MV-4-11 (cell line): Measurements from ENCODE around the gene RPS16.
"Not testable (repeated sequence)": the region's sequence is repeated elsewhere in the genome, so short reads cannot be mapped to it uniquely, and the experiment has no call there.

Experiments used
- DNase-seq: peaks from one replicate; lab custom pipeline; 2025; lab: John Stamatoyannopoulos, UW

The RPS16 gene

DNA sequence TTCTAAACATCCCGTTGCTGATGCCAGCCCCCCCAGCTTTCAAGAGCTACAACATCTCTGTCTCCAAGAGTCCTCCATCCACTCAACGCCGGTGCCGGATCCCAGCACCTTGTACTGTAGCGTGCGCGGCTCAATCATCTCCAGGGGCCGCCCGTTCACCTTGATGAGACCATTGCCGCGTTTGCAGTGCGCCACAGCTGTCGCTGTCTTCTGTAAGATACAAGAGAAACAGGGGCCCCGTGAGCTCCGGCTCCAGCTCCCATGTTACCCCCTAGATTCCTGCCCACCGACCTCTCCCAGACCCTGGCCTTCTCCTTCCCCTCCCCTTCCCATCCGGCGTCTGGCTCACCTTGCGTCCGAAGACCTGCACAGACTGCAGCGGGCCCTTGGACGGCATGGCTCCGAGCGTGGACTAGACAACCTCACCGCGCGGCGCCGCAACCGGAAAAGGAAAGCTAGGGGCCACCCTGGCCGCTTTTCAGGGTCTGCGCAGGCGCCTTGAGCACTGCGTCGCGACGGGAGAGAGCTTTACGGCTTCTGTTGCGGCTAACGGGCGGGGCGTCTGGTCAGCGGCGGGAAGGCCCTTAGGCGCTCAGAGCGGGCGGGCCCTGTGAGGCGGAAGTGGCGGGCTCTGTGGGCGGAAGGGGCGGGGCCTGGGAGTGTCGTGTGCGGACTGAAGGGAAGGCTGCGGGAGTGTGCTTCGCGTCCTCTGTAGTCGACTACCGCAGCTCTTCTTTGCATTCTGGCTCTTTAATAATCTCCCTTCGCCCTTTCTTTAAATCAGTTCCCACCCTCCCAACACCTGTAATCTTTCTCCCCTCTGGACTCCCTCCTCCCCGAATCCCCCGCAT, at the start of gene RPS16:
TSS of gene RPS16 (minus strand) at position 451 of the 851 bp plus-strand sequence. CDS start at position 397, 54 bp downstream.
- DNase-seq = peak; percentile 99

DNA sequence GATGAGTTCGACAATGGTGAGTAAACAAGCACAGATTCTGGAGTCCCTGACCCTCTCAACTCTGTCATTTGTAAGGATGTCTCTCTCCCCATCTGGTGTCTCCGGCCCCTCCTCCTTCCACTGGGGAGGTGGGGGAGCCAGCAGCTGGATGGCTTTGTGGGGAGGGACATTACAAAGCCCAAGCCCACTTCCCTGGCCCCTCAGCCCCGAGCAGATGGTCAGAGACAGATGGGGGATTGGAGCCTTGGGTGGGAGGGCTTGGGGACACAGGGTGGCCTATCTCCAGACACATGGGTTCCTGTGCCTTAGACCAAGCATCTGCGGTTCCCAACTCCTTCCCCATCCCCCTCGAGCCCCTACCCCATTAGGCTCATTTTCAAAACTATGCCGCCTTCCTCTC, 47.4 kb upstream of the RPS16 start:
- DNase-seq = no peak

DNA sequence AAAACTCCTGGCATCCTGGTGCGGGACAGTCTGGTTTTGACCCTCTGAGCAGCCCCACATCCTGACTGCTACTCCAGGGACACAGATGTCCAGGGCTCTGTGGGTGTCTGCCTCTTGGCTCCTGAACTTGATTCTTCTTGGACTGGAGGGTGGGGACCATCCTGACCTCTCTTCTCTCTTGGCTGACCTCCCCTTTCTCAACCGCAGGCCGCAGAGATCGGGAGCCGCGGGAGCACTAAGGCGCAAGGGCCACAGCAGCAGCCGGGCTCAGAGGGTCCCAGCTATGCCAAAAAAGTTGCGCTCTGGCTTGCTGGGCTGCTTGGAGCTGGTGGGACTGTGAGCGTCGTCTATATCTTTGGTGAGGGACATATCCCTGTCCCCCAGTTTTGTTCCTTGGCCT, 45.9 kb upstream of the RPS16 start:
- DNase-seq = no peak

DNA sequence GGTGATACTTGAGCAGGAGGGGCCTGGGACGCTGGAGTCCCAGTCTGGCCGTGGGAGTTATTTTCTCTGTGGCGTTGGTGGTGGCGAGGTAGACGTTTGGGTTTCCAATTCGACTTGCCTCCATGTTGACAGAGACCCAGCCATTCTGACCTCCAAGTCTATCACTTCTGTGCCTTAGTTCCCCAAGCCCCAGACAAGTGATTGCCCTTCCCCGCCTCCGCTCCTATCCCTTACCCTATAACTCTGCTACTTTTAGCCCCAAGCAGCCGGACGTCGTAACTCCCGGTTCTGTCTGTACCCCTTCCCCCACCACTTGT, 45.4 kb upstream of the RPS16 start:
- no peak for DNase-seq

DNA sequence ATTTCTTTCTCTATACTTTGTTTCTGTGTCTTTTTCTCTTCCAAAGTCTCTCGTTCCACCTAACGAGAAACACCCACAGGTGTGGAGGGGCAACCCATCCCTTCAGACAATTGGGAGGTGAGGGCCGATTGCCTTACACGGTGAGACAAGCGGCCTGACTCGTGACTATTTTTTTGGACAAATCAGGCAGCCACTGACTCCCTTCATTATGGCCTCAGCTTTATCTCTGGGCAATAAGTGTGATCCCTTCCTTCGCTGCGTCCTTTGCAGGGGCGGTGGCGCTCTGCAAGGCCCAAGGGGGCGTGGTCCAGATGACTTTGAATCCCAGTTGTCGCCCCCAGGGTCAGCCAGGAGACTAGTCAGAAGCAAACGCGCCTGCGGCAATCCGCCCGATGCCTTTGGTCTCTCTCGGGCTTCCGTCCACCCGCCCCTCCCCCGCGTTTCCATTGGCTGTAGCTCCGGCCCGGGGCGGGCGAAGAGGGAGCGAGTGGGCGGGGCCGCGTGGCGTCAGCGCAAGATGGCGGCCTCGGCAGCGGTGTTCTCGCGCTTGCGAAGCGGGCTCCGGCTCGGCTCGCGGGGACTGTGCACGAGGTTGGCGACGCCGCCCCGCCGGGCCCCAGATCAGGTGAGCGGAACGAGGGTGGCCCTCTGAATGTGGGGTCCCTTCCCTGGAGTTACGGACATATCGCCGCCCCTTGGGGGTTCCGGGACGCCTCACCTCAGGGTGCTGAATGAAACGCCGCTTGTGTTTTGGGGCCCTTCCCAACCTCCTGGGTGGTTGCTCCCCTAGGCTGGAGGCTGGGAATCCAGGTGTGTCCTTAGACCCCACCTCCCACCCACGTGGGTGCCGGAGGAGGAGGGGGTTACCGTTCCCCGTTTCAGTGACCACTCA, 44.8 kb upstream of the RPS16 start, which contains the start of gene TIMM50:
TSS of gene TIMM50 (plus strand) at position 502 of the 892 bp plus-strand sequence. CDS start at position 518, 16 bp downstream.
- peak; percentile 97 for DNase-seq

DNA sequence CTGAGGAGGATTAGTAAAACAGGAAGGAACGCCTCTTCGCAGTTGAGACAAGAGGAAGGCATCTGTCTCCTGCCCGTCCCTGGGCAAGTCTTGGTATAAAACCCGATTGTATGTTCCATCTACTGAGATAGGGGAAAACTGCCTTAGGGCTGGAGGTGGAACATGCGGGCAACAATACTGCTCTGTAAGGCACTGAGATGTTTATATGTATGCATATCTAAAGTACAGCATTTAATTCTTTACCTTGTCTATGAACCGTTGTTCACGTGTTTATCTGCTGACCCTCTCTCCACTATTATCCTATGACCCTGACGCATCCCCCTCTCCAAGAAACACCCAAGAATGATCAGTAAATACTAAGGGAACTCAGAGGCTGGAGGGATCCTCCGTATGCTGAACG, 44.2 kb upstream of the RPS16 start:
- peak; percentile 62 for DNase-seq

DNA sequence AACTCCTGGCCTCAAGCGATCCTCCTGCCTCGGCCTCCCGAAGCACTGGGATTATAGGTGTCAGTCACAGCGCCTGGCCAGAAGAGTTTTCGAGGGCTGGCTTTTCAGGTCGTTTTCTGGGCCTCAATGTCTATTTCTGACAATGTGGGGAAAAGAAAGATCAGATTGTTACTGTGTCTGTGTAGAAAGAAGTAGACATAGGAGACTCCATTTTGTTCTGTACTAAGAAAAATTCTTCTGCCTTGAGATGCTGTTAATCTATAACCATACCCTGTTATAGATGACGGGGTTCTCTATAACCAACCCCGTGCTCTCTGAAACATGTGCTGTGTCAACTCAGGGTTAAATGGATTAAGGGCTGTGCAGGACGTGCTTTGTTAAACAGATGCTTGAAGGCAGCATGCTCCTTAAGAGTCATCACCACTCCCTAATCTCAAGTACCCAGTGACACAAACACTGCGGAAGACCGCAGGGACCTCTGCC, 43.6 kb upstream of the RPS16 start:
- DNase-seq = not testable (repeated sequence)

DNA sequence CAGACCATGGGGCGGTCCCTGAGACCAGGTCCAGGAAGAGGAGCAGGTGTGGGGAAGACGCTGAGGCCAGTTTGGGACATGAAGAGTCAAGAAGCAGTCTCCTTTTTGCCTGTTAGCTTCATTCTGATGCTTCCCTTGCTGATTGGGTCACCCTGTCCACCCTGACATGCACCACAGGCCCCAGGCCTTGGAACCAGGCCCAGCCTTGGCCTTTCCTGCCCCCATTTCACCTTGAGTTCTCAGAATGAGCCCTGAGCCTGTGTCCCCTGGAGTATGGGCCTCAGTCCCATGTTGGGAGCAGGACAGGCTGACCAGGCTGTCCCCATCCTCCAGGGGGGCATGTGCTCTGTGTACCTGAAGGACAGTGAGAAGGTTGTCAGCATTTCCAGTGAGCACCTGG, 40.0 kb upstream of the RPS16 start:
- no peak for DNase-seq

DNA sequence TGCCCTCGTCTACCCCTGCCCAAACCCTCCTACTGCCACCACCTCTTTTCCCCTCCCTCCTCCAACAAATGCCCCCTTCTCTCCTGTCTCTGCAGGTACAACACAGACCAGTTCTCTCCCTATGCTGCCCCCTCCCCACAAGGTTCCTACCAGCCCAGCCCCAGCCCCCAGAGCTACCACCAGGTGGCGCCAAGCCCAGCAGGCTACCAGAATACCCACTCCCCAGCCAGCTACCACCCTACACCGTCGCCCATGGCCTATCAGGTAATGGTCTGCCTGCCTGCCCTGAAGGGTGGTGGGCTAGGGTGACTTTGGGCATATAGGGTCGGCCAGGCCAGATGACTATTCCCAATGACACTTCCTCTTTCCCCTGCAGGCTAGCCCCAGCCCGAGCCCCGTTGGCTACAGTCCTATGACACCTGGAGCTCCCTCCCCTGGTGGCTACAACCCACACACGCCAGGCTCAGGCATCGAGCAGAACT, 38.4 kb upstream of the RPS16 start:
- no peak for DNase-seq

DNA sequence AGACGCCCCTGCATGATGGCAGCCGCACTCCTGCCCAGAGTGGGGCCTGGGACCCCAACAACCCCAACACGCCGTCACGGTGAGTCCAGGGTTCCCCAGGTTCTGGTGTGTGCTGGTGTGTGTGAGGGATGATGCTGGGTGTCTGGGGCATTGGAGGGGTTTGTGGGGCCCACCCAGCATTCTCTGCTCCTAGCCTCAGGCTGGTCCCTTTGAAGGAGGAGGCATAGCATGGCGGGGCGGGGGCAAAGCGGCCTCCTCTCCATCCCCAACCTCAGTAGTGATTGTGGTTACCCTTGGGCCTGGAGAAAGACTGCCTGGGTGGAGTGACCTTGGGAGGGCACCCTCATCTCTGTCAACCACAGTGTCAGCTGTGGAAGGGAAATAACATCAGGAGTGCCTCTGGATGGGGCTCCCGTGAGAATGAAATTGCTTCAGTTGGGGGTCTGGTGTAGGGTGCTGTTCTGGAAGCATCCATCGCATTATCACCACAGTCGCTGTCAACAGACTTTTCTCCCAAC, 37.8 kb upstream of the RPS16 start:
- DNase-seq = no peak

DNA sequence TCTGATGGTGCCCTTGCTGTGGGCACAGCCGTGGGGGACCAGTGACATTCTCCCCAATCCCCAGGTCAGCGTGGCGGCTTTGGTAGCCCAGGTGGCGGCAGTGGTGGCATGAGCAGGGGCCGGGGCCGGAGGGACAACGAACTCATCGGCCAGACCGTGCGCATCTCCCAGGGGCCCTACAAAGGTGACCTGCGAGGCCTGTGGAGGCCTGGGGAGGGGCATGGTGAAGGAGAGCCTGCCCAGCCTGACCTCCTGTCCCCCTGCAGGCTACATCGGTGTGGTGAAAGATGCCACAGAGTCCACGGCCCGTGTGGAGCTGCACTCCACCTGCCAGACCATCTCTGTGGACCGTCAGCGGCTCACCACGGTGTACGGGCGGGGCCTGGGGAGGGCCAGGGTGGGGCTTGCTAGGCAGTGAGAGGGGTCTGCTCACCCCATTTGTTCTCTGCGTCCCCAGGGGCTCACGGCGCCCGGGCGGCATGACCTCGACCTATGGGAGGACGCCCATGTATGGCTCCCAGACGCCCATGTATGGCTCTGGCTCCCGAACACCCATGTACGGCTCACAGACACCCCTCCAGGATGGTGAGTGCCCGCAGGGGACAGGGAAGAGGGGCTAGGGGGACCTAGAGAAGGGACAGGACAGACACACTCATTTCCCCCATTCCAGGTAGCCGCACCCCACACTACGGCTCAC, 37.1 kb upstream of the RPS16 start:
- DNase-seq = no peak

DNA sequence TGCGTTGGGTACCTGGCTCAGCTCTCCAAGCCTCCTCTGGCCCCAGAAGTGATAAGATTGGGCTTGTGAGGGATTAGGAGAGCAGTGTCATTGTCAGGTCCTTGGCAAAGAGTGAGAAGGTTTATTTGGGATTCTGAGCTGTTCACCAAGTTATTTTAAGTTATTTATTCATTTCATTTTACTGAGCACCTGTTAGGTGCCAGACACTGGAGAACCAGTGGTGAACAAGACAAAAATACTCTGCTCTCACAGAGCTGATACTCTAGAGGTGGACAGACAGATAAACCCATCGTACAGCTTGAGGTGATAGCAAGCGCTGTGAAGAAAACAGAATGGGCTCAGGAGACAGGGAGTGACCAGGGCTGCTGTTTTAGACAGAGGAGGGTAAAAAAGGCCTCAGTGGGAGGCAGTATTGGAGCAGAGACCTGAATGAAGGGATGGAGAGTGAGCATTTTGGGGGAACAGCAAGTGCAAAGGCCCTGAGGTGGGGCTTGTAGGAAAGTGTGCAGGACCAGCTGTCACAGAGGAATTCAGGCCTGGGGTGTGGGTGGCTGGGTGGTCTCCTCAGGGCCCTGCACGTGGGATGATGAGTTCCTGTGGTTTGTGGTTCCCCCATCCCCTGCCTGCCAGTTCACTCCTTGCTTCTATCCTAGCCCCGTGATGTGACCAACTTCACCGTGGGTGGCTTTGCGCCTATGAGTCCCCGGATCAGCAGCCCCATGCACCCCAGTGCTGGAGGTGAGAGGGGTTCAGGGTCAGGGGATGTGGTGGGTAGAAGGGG, 36.2 kb upstream of the RPS16 start:
- DNase-seq = no peak

DNA sequence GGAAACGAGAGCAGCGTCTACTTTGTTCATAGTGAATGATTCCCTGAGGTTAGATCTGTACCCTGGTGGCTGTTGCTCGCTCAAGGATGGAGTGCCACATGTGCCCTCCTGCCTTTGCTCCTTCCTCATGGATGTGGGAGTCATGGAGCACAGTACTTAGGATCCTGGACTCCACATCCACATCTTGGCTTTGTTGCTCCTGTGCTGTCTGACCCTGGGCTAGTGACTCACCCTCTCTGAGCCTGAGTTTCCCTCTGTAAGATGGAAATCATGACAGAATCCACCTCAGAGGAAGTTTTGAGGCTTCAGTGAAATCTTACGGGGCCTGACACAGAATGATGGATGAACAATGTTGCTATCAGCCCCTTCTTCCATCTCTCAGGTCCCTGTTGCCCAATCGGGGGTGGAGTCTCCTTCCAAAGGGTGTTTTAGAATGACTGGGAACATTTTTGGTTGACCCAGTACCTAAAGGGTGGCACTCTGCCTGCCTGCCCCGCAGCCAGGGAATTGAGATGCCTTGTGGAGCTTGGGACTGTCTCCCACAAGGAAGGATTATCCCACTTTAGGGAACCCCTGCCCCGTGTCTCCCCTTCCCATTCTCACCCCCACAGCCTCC, 35.1 kb upstream of the RPS16 start:
- no peak for DNase-seq

DNA sequence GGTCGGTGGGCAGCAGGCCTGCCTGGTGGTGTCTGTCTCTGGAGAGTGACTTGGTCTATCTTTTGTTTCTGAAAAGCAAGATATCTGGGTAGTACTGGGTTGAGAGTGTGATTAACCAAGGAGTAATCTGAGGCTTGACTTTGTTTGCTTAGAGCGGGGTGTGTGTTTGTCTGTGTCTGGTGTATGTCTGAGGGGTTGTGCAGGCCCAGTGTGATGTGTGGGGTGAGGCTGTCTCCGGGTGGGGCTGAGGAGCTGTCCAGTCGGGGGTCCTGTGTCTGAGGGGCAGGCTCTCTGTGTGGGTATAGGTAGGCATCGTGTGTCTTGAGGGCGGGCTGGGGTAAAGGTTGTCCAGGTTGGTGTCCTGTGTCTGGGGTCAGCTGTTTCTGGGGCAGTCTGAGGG, 33.8 kb upstream of the RPS16 start:
- DNase-seq = no peak

DNA sequence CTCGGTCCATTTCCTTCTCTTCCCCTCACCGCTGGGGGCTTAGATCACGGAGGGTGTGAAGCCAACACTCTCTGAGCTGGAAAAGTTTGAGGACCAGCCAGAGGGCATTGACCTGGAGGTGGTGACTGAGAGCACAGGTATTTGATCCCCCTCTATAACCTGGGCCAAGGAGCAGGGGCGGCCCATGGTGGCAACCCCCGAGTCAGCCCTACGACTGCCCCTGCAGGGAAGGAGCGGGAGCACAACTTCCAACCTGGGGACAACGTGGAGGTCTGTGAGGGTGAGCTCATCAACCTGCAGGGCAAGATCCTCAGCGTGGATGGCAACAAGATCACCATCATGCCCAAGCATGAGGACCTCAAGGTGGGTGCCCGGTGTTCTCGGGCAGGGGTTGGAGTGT, 33.3 kb upstream of the RPS16 start:
- no peak for DNase-seq

DNA sequence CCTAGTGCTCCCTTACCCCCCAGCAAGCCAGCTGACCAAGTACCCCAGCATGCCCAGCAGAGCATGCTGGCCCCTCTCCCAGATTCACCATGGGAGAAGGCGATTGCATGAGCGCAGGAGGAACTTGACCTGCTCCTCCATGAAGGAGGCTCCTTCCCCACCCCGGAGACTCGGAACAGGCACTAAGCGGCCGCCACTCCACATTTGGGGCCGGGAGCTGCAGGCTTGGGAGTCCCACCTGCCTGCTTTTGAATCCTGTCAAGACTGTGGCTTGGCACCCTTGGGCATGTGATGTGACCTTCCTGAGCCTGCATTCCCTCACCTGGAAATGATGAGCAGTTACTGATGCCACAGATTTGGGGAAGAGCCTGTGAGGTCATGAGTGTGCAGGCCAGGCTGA, 32.2 kb upstream of the RPS16 start:
- DNase-seq = no peak

DNA sequence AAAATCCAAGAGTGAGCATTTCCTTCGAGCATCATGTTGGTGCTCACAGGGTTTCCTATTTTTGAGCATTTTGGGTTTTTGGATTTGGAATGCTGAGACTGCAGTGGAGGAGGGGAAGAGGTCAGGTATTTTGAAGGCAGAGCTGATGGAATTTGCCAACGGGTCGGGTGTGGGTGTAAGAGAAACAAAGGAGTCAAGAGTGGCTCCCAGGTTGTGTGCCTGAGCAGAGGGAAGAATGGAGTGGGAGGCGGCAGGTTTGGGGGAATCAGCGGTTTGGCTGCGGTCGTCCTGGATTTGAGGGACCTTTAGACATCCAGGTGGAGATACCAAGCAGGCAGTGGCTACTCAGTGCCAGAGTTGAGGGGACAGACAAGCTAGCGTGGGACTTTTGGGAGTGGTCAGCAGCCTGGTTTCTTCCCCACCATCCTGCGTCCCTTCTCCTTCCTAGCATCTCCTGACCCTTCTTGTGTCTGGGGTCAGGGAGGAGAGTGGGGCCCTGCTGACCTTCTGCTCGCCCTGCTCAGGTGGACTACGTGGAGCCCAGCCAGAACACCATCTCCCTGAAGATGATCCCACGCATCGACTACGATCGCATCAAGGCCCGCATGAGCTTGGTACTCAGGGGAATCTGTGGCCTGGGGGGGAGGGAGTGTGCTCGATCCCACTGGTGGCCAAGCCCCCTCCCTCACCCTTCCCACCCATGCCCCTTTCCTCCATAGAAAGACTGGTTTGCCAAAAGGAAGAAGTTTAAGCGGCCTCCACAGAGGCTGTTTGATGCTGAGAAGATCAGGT, 30.4 kb upstream of the RPS16 start:
- no peak for DNase-seq

DNA sequence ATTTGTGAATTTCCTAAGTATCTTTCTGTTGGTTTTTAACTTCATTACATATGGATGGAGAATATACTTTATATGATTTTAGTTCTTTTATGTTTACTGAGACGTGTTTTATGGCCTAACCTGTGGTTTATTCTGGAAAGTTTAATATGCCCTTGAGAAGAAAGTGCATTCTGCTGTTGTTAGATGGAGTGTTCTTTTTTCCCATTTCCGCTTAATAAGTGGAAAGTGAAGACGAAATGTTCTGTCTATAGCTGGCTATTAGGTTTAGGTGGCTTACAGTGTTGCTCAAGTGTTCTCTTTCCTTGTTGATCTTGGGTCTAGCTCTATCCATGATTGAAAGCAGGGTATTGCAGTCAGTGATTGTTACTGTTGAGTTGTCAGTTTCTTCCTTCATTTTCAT, 27.7 kb upstream of the RPS16 start:
- DNase-seq = no peak

DNA sequence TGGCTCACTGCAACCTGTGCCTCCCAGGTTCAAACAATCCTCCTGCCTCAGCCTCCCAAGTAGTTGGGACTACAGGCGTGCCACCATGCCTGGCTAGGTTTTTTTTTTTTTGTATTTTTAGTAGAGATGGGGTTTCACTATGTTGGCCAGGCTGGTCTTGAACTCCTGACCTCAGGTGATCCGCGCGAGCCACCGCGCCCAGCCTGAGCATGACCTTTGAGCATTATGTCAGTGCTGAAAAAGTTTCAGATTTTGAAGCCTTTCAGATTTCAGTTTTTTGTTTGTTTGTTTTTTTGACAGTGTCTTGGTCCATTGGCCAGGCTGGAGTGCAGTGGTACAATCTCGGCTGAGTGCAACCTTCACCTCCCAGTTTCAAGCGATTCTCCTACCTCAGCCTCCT, 15.5 kb upstream of the RPS16 start:
- not testable (repeated sequence) for DNase-seq
